Naive thymus-derived CD4-positive, alpha-beta T cell (primary cell): Measurements from ENCODE around the gene ST6GALNAC3. TPM values are rescaled to one million over a fixed set of nuclear protein-coding genes. Genes with fewer than 3 reads are reported as not detected.
A peak's percentile ranks its signal among the peaks of the same experiment; 100 is the strongest.

Experiments
- ATAC-seq: fragments of 150-1000 bp; cut with Tn5 transposase; 2 replicates; pipeline ENCODE4 v1.10.0; 2021; ENCODE audit warnings: mild to moderate bottlenecking, moderate library complexity
- CTCF ChIA-PET: fragments of 350-600 bp; sonication (Branson Sonifier 250); formaldehyde crosslinking; loops from one replicate; lab custom pipeline; 2021; ENCODE audit warnings: antibody characterized with exemption; lab: Charles Lee
- POLR2A ChIA-PET: fragments of 350-600 bp; sonication (Branson Sonifier 250); formaldehyde crosslinking; loops from one replicate; lab custom pipeline; 2021; ENCODE audit warnings: antibody characterized with exemption, inconsistent platforms; lab: Charles Lee
- DNase-seq, 9 donors: peaks; one replicate each; pipeline versions ENCODE4 v3.0.0 to v3.0.0-alpha.2; 2020 to 2022; ENCODE audit warnings: mixed read lengths in 1 of 9
- H3K27ac ChIP-seq: one replicate; pipeline ENCODE4 v1.7.0; 2013; ENCODE audit warnings: mild to moderate bottlenecking, low read depth, low read length, moderate library complexity
- H3K27me3 ChIP-seq, 2 donors: one replicate each; pipeline ENCODE4 v1.7.0; 2013; ENCODE audit warnings: low read length in 2 of 2, mild to moderate bottlenecking in 2 of 2, moderate library complexity in 2 of 2; ENCODE audit not compliant: control insufficient read depth in 2 of 2, insufficient read depth in 2 of 2
- H3K36me3 ChIP-seq, 3 experiments: 1 replicate in 2 of 3; 2 replicates in 1 of 3; pipeline ENCODE4 v1.7.0; 2013; ENCODE audit warnings: low read length in 3 of 3, mild to moderate bottlenecking in 3 of 3, moderate library complexity in 1 of 3; ENCODE audit not compliant: insufficient read depth in 3 of 3, control insufficient read depth in 2 of 3
- H3K4me1 ChIP-seq, 2 donors: one replicate each; pipeline ENCODE4 v1.7.0; 2013; ENCODE audit warnings: low read length in 2 of 2, mild to moderate bottlenecking in 2 of 2, moderate library complexity in 1 of 2; ENCODE audit not compliant: control insufficient read depth in 2 of 2, insufficient read depth in 2 of 2
- H3K4me3 ChIP-seq: 2 replicates; pipeline ENCODE4 v1.7.0; 2013; ENCODE audit warnings: mild to moderate bottlenecking, low read length
- H3K9me3 ChIP-seq, 3 experiments: 1 replicate in 2 of 3; 2 replicates in 1 of 3; pipeline ENCODE4 v1.7.0; 2013; ENCODE audit warnings: low read length in 3 of 3; ENCODE audit not compliant: control insufficient read depth in 2 of 3
- H3K27ac Mint-ChIP-seq, 9 donors: one replicate each; pipeline ENCODE4 v1.8.0; 2020 to 2022; ENCODE audit warnings: mixed read lengths in 9 of 9, mild to moderate bottlenecking in 8 of 9, moderate library complexity in 5 of 9, inconsistent platforms in 2 of 9
- H3K27me3 Mint-ChIP-seq, 5 donors: one replicate each; pipeline ENCODE4 v1.8.0; 2021 to 2022; ENCODE audit warnings: mixed read lengths in 5 of 5, mild to moderate bottlenecking in 1 of 5
- H3K36me3 Mint-ChIP-seq, 5 donors: one replicate each; pipeline ENCODE4 v1.8.0; 2020 to 2022; ENCODE audit warnings: mixed read lengths in 5 of 5, mild to moderate bottlenecking in 3 of 5, inconsistent platforms in 1 of 5
- H3K4me1 Mint-ChIP-seq, 7 donors: one replicate each; pipeline ENCODE4 v1.8.0; 2020 to 2022; ENCODE audit warnings: mixed read lengths in 7 of 7, mild to moderate bottlenecking in 3 of 7, inconsistent platforms in 1 of 7
- H3K4me3 Mint-ChIP-seq, 10 donors: one replicate each; pipeline ENCODE4 v1.8.0; 2020 to 2022; ENCODE audit warnings: mild to moderate bottlenecking in 10 of 10, mixed read lengths in 10 of 10, moderate library complexity in 6 of 10, inconsistent platforms in 2 of 10
- H3K9me3 Mint-ChIP-seq, 11 donors: one replicate each; pipeline ENCODE4 v1.8.0; 2020 to 2022; ENCODE audit warnings: mixed read lengths in 11 of 11, mild to moderate bottlenecking in 4 of 11, inconsistent platforms in 1 of 11, moderate library complexity in 1 of 11
- intact Hi-C, 2 donors: fragments of 100-400 bp; cut with micrococcal nuclease; formaldehyde crosslinking; loops; one replicate each; pipeline ENCODE4 v1.15.1; 2023
- polyA plus RNA-seq, 2 donors: library from polyadenylated mRNA; unstranded; fragments of 300-500 nt; fragmentation: Illumina TruSeq; gene quantifications; one replicate each; pipeline ENCODE4 v1.2.3, GENCODE V29; 2021
- total RNA-seq, 6 experiments: library from RNA in 5 of 6; stranded (reverse) in 5 of 6; gene quantifications; 1 replicate in 5 of 6; 2 replicates in 1 of 6; pipeline ENCODE4 v1.2.3 and lab custom pipeline; 2021 to 2026

Gene ST6GALNAC3
- total and polyA plus RNA-seq, 7 experiments from 2014 or later: 0.17 to 4.8 (median 2.1) TPM; not detected in 1

DNA sequence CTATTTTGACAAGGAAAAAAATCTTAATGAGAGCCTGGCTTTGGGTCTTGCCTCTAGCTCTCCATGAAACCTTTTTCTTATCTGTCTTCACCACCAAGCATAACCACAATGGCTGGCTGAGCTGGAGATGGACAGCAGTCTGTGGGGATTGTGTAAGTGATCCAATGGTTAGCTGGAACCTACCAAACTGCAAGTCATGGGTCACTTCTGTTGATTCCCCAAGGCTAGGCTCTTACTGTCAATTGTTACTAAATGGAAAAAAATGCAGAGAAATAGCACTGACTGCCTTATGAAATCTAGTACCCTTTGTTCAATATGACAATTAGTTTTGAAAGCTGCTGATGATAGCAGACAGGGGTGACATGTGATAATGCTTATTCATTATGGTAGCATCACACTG is 359.0 kb downstream of the ST6GALNAC3 start:
- no peaks in the 10 kb centered on the region for H3K27me3 ChIP-seq
- ATAC-seq (no peak), DNase-seq (no peak)
- CTCF ChIA-PET: no interaction called here
- H3K27ac Mint-ChIP-seq: no peak overlapping the region
- H3K9me3 ChIP-seq: no peaks in the 10 kb centered on the region
- H3K9me3 Mint-ChIP-seq: no peaks in the 10 kb centered on the region
- no peaks in the 10 kb centered on the region for H3K36me3 ChIP-seq
- H3K36me3 Mint-ChIP-seq: peaks cover 0 to 2% (median 0%) of the 10 kb centered on the region in 5 donors
- H3K4me3 ChIP-seq: no peak overlapping the region
- intact Hi-C loops: loop anchor here in 1 of 2 donors (5.0 kb wide), 1 partner anchor 281 kb away; no protein-coding TSS in a partner anchor
- POLR2A ChIA-PET: no interaction called here
- H3K27me3 Mint-ChIP-seq: no peaks in the 10 kb centered on the region
- H3K27ac ChIP-seq: no peak overlapping the region
- peaks cover 0 to 4% (median 0%) of the 10 kb centered on the region in 7 donors for H3K4me1 Mint-ChIP-seq
- no peak overlapping the region for H3K4me3 Mint-ChIP-seq
- H3K4me1 ChIP-seq: no peaks in the 10 kb centered on the region

- no peak overlapping the region for H3K4me3 Mint-ChIP-seq
- Histone ChIP-seq H3K4me3 (no peak overlapping the region), H3K27me3 (no peaks in the 10 kb centered on the region), H3K27ac (no peak overlapping the region), H3K36me3 (no peaks in the 10 kb centered on the region), H3K4me1 (no peaks in the 10 kb centered on the region), H3K9me3 (peaks cover 0 to 2% (median 0%) of the 10 kb centered on the region in 3 experiments)
- intact Hi-C loops: no loop called here
- peaks cover 0 to 10% (median 0%) of the 10 kb centered on the region in 5 donors for H3K36me3 Mint-ChIP-seq
- ChIA-PET POLR2A (no interaction called here), CTCF (interaction anchor here (0.7 kb wide), 1 partner anchor 77 kb away, joined by 3 read pairs; no protein-coding TSS in a partner anchor)
- ATAC-seq (no peak), DNase-seq (no peak)
- peaks cover 0 to 4% (median 0%) of the 10 kb centered on the region in 7 donors for H3K4me1 Mint-ChIP-seq
- peaks cover 0 to 3% (median 0%) of the 10 kb centered on the region in 5 donors for H3K27me3 Mint-ChIP-seq
- peak overlapping the region in 1 of 9 donors; percentile 14 for H3K27ac Mint-ChIP-seq
- peaks cover 0 to 11% (median 3%) of the 10 kb centered on the region in 11 donors for H3K9me3 Mint-ChIP-seq
Observed at GRCh38 chr1:76443217-76443616, 368.7 kb downstream of the ST6GALNAC3 start.

DNA sequence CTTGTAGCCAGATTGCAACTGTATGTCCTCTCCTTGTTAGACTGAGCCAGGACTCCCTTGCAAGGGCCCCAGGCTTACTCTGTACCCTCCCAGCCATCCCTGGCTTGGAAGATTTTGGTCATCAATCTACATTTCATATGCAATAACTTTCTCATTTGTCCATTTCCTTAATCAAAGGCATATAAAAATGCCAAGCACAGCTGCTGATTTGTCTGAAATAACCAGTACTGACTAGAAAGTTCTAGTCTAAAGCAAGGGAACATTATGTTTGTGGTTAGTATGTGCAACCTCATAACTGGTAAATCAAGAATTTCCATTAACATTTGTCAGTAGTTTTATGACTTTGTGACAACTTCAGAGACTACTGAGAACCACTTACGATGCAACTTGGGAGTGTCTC is 370.2 kb downstream of the ST6GALNAC3 start:
- ChIA-PET POLR2A (no interaction called here), CTCF (no interaction called here)
- Histone ChIP-seq H3K36me3 (no peaks in the 10 kb centered on the region), H3K9me3 (peaks cover 0 to 2% (median 0%) of the 10 kb centered on the region in 3 experiments), H3K27me3 (no peaks in the 10 kb centered on the region), H3K4me3 (no peak overlapping the region), H3K4me1 (no peaks in the 10 kb centered on the region), H3K27ac (no peak overlapping the region)
- Mint-ChIP-seq H3K27ac (no peak overlapping the region), H3K4me1 (peaks cover 0 to 4% (median 0%) of the 10 kb centered on the region in 7 donors), H3K27me3 (no peaks in the 10 kb centered on the region), H3K36me3 (peaks cover 0 to 10% (median under 1%) of the 10 kb centered on the region in 5 donors), H3K4me3 (no peak overlapping the region), H3K9me3 (peaks cover 1 to 25% (median 7%) of the 10 kb centered on the region in 11 donors)
- DNase-seq (no peak), ATAC-seq (no peak)
- intact Hi-C loops: no loop called here

DNA sequence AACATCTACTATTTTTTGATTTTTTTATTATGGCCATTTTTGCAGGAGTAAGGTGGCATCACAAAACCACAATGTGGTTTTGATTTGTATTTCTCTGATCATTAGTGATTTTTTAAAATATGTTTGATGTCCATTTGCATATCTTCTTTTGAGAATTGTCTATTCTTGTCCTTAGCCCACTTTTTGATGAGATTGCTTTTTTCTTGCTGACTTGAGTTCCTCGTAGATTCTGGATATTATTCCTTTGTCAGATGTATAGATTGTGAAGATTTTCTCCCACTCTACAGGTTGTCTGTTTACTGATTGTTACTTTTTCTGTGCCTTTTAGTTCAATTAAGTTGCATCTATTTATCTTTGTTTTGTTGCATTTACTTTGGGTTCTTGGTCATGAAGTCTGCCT is 375.7 kb downstream of the ST6GALNAC3 start:
- H3K4me1 ChIP-seq: no peaks in the 10 kb centered on the region
- ChIA-PET POLR2A (no interaction called here), CTCF (no interaction called here)
- no peaks in the 10 kb centered on the region for H3K27me3 ChIP-seq
- H3K4me3 ChIP-seq: no peak overlapping the region
- ATAC-seq (no peak), DNase-seq (no peak)
- Mint-ChIP-seq H3K9me3 (peaks cover 7 to 78% (median 25%) of the 10 kb centered on the region in 11 donors), H3K27ac (no peak overlapping the region), H3K4me3 (no peak overlapping the region), H3K4me1 (peaks cover 0 to 8% (median 7%) of the 10 kb centered on the region in 7 donors), H3K27me3 (no peaks in the 10 kb centered on the region), H3K36me3 (peaks cover 0 to 48% (median 18%) of the 10 kb centered on the region in 5 donors)
- H3K36me3 ChIP-seq: no peaks in the 10 kb centered on the region
- H3K9me3 ChIP-seq: peaks cover 0 to 6% (median 0%) of the 10 kb centered on the region in 3 experiments
- H3K27ac ChIP-seq: no peak overlapping the region
- intact Hi-C loops: no loop called here

GRCh38 chr1:76463278-76463677 is 388.7 kb downstream of the ST6GALNAC3 start:
- ChIA-PET POLR2A (no interaction called here), CTCF (no interaction called here)
- no peak for DNase-seq
- ATAC-seq: no peak
- H3K36me3 ChIP-seq: no peaks in the 10 kb centered on the region
- H3K9me3 ChIP-seq: no peaks in the 10 kb centered on the region
- H3K4me1 ChIP-seq: no peaks in the 10 kb centered on the region
- no peaks in the 10 kb centered on the region for H3K4me1 Mint-ChIP-seq
- peaks cover 0 to 8% (median 0%) of the 10 kb centered on the region in 5 donors for H3K36me3 Mint-ChIP-seq
- H3K4me3 Mint-ChIP-seq: no peak overlapping the region
- H3K4me3 ChIP-seq: no peak overlapping the region
- H3K9me3 Mint-ChIP-seq: peaks cover 0 to 10% (median 1%) of the 10 kb centered on the region in 11 donors
- no peaks in the 10 kb centered on the region for H3K27me3 Mint-ChIP-seq
- H3K27ac ChIP-seq: no peak overlapping the region
- H3K27ac Mint-ChIP-seq: no peak overlapping the region
- no peaks in the 10 kb centered on the region for H3K27me3 ChIP-seq
- intact Hi-C loops: no loop called here

- Histone ChIP-seq H3K9me3 (no peaks in the 10 kb centered on the region), H3K4me1 (no peaks in the 10 kb centered on the region), H3K4me3 (no peak overlapping the region), H3K27ac (no peak overlapping the region), H3K27me3 (no peaks in the 10 kb centered on the region), H3K36me3 (no peaks in the 10 kb centered on the region)
- H3K4me1 Mint-ChIP-seq: no peaks in the 10 kb centered on the region
- intact Hi-C loops: no loop called here
- DNase-seq (no peak), ATAC-seq (no peak)
- ChIA-PET POLR2A (no interaction called here), CTCF (no interaction called here)
- no peaks in the 10 kb centered on the region for H3K27me3 Mint-ChIP-seq
- H3K4me3 Mint-ChIP-seq: no peak overlapping the region
- H3K9me3 Mint-ChIP-seq: peaks cover 0 to 7% (median 1%) of the 10 kb centered on the region in 11 donors
- H3K27ac Mint-ChIP-seq: no peak overlapping the region
- H3K36me3 Mint-ChIP-seq: peaks cover 0 to 8% (median 0%) of the 10 kb centered on the region in 5 donors
Observed at GRCh38 chr1:76463849-76464248, 389.3 kb downstream of the ST6GALNAC3 start.

GRCh38 chr1:76465030-76465429 is 390.5 kb downstream of the ST6GALNAC3 start:
- CTCF ChIA-PET: no interaction called here
- POLR2A ChIA-PET: no interaction called here
- Mint-ChIP-seq H3K27ac (no peak overlapping the region), H3K4me3 (no peak overlapping the region), H3K27me3 (no peaks in the 10 kb centered on the region), H3K4me1 (no peaks in the 10 kb centered on the region), H3K9me3 (peaks cover 0 to 2% (median 0%) of the 10 kb centered on the region in 11 donors), H3K36me3 (peaks cover 0 to 5% (median 0%) of the 10 kb centered on the region in 5 donors)
- Histone ChIP-seq H3K9me3 (no peaks in the 10 kb centered on the region), H3K4me3 (no peak overlapping the region), H3K27ac (no peak overlapping the region), H3K36me3 (no peaks in the 10 kb centered on the region), H3K4me1 (no peaks in the 10 kb centered on the region), H3K27me3 (no peaks in the 10 kb centered on the region)
- DNase-seq (no peak), ATAC-seq (no peak)
- intact Hi-C loops: no loop called here
